Activated CD8-positive, alpha-beta T cell treated with anti-CD3 and anti-CD28 coated beads for 36 hours (primary cell): Measurements from ENCODE around the gene CD48. TPM values are rescaled to one million over a fixed set of nuclear protein-coding genes. Genes with fewer than 3 reads are reported as not detected.

ENCODE experiments used
- ATAC-seq: fragments of 200-7000 bp; cut with Tn5 transposase; one replicate; pipeline ENCODE4 v1.10.0; 2021; ENCODE audit warnings: mild to moderate bottlenecking, moderate library complexity
- CTCF ChIA-PET: fragments of 350-600 bp; sonication (Branson Sonifier 250); formaldehyde crosslinking; loops from one replicate; lab custom pipeline; 2021; ENCODE audit warnings: antibody characterized with exemption; lab: Charles Lee
- POLR2A ChIA-PET: fragments of 350-600 bp; sonication (Branson Sonifier 250); formaldehyde crosslinking; loops from one replicate; lab custom pipeline; 2021; ENCODE audit warnings: antibody characterized with exemption; lab: Charles Lee
- DNase-seq: peaks from one replicate; pipeline ENCODE4 v3.0.0-alpha.2; 2020
- H3K27ac Mint-ChIP-seq: one replicate; pipeline ENCODE4 v1.8.0; 2021; ENCODE audit warnings: mild to moderate bottlenecking, mixed read lengths
- H3K27me3 Mint-ChIP-seq: one replicate; pipeline ENCODE4 v1.8.0; 2021; ENCODE audit warnings: mixed read lengths
- H3K36me3 Mint-ChIP-seq: one replicate; pipeline ENCODE4 v1.8.0; 2021; ENCODE audit warnings: low read depth, mixed read lengths
- H3K4me1 Mint-ChIP-seq: one replicate; pipeline ENCODE4 v1.8.0; 2021; ENCODE audit warnings: low read depth, mixed read lengths
- H3K4me3 Mint-ChIP-seq: one replicate; pipeline ENCODE4 v1.8.0; 2021; ENCODE audit warnings: mild to moderate bottlenecking, moderate library complexity, mixed read lengths
- H3K9me3 Mint-ChIP-seq: one replicate; pipeline ENCODE4 v1.8.0; 2021; ENCODE audit warnings: mixed read lengths
- CTCF ChIP-seq: fragments of 200-600 bp; IDR thresholded peaks from one replicate; pipeline ENCODE4 v1.8.0; 2022; ENCODE audit warnings: antibody characterized with exemption, mild to moderate bottlenecking
- intact Hi-C: fragments of 100-400 bp; cut with micrococcal nuclease; formaldehyde crosslinking; loops from one replicate; pipeline ENCODE4 v1.10.0; 2022
- total RNA-seq, 2 experiments: library from RNA; stranded (reverse); gene quantifications; one replicate each; pipeline ENCODE4 v1.2.3, GENCODE V29; 2021

The CD48 gene
- total RNA-seq, 2 experiments from 2014 or later, result 379 to 388 TPM

GRCh38 chr1:160634543-160635491, 76.8 kb downstream of the CD48 start:
- CTCF ChIA-PET, result interaction anchor here (1.3 kb wide), 1 partner anchor 40 kb away, joined by 3 read pairs; no protein-coding TSS in a partner anchor
- ATAC-seq, result no peak
- no peaks in the 10 kb centered on the region for H3K27me3 Mint-ChIP-seq
- H3K9me3 Mint-ChIP-seq, result no peaks in the 10 kb centered on the region
- H3K4me1 Mint-ChIP-seq, result peaks cover 95% of the 10 kb centered on the region
- POLR2A ChIA-PET, result no interaction called here
- peak overlapping the region; percentile 9 for H3K4me3 Mint-ChIP-seq
- peaks cover 98% of the 10 kb centered on the region for H3K36me3 Mint-ChIP-seq
- H3K27ac Mint-ChIP-seq, result peak overlapping the region; percentile 86
- no peak for TF ChIP-seq CTCF
- DNase-seq, result no peak
- intact Hi-C loops, result no loop called here

GRCh38 chr1:160633330-160633903, 78.2 kb downstream of the CD48 start:
- Mint-ChIP-seq H3K4me3 (peak overlapping the region; percentile 26), H3K27ac (peak overlapping the region; percentile 86), H3K4me1 (peaks cover 93% of the 10 kb centered on the region), H3K36me3 (peaks cover 91% of the 10 kb centered on the region), H3K27me3 (no peaks in the 10 kb centered on the region), H3K9me3 (no peaks in the 10 kb centered on the region)
- intact Hi-C loops, result no loop called here
- ChIA-PET CTCF (interaction anchor here (1.1 to 1.4 kb wide), 3 partner anchors 9 to 14 kb away, joined by 3 to 4 read pairs (median 3); partner anchors contain the start of gene SLAMF1), POLR2A (interaction anchor here (0.7 to 1.4 kb wide), 2 partner anchors 32 to 165 kb away, joined by 3 to 4 read pairs; no protein-coding TSS in a partner anchor)
- no peak for ATAC-seq
- TF ChIP-seq CTCF, result no peak
- DNase-seq, result no peak

GRCh38 chr1:160631983-160632625, 79.5 kb downstream of the CD48 start:
- ChIA-PET POLR2A (interaction anchor here (0.6 to 2.4 kb wide), 6 partner anchors 10 to 108 kb away, joined by 4 to 10 read pairs (median 4); partner anchors contain the start of gene SLAMF1), CTCF (interaction anchor here (0.8 to 1.4 kb wide), 7 partner anchors 9 to 200 kb away, joined by 3 to 5 read pairs (median 3); partner anchors contain the start of gene SLAMF1)
- no peak overlapping the region for H3K4me3 Mint-ChIP-seq

More at GRCh38 chr1:160631983-160632625, 79.5 kb downstream of the CD48 start:
- H3K27ac Mint-ChIP-seq, result peak overlapping the region; percentile 98
- H3K27me3 Mint-ChIP-seq, result no peaks in the 10 kb centered on the region
- H3K4me1 Mint-ChIP-seq, result peaks cover 92% of the 10 kb centered on the region
- DNase-seq (no peak), ATAC-seq (no peak)
- TF ChIP-seq CTCF, result no peak
- intact Hi-C loops, result no loop called here
- H3K9me3 Mint-ChIP-seq, result no peaks in the 10 kb centered on the region
- peaks cover 89% of the 10 kb centered on the region for H3K36me3 Mint-ChIP-seq
